ENCODE results near the gene MT1A.
A peak's percentile ranks its signal among the peaks of the same experiment; 100 is the strongest.
"Not testable (repeated sequence)": the region's sequence is repeated elsewhere in the genome, so short reads cannot be mapped to it uniquely, and the experiment has no call there.

The MT1A gene

GRCh38 chr16:56667581-56668571 is 29.4 kb downstream of the MT1A start, which contains the start of gene MT1G:
TSS of gene MT1G (minus strand) at chr16:56668065. CDS start at chr16:56667993, 72 bp downstream.
- peak; percentile 79 for DNase-seq (ENCODE audit: low read depth)
- TF ChIP-seq MYC (IDR thresholded peaks at IDR 0.05; ENCODE audit: low read depth, low read length) (no peak), POLR2A (IDR thresholded peaks at IDR 0.05; ENCODE audit: extremely low read depth, insufficient read length) (no peak), CTCF (IDR thresholded peaks at IDR 0.05; ENCODE audit: low read depth, low read length) (no peak)
- TF ChIP-seq, protein P1, sequence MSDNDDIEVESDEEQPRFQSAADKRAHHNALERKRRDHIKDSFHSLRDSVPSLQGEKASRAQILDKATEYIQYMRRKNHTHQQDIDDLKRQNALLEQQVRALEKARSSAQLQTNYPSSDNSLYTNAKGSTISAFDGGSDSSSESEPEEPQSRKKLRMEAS (IDR thresholded peaks at IDR 0.05; ENCODE audit: low read depth, low read length): no peak
- H3K4me3 ChIP-seq (ENCODE audit: low read depth, low read length): peak within 1 kb of the TSS; percentile 62

- no peak for DNase-seq (ENCODE audit: low read depth)
- TF ChIP-seq, protein P1 (IDR thresholded peaks at IDR 0.05; ENCODE audit: low read depth, low read length): no peak
- TF ChIP-seq MYC (IDR thresholded peaks at IDR 0.05; ENCODE audit: low read depth, low read length): no peak
- TF ChIP-seq POLR2A (IDR thresholded peaks at IDR 0.05; ENCODE audit: extremely low read depth, insufficient read length): no peak
- TF ChIP-seq CTCF (IDR thresholded peaks at IDR 0.05; ENCODE audit: low read depth, low read length): no peak
- no peak within 1 kb of the TSS for H3K4me3 ChIP-seq (ENCODE audit: low read depth, low read length)
These were observed 30.8 kb downstream of the MT1A start, which contains the start of gene MT1H for GRCh38 chr16:56669005-56669839. TSS of gene MT1H (plus strand) at chr16:56669814. CDS start at chr16:56669885, 71 bp downstream.

DNA sequence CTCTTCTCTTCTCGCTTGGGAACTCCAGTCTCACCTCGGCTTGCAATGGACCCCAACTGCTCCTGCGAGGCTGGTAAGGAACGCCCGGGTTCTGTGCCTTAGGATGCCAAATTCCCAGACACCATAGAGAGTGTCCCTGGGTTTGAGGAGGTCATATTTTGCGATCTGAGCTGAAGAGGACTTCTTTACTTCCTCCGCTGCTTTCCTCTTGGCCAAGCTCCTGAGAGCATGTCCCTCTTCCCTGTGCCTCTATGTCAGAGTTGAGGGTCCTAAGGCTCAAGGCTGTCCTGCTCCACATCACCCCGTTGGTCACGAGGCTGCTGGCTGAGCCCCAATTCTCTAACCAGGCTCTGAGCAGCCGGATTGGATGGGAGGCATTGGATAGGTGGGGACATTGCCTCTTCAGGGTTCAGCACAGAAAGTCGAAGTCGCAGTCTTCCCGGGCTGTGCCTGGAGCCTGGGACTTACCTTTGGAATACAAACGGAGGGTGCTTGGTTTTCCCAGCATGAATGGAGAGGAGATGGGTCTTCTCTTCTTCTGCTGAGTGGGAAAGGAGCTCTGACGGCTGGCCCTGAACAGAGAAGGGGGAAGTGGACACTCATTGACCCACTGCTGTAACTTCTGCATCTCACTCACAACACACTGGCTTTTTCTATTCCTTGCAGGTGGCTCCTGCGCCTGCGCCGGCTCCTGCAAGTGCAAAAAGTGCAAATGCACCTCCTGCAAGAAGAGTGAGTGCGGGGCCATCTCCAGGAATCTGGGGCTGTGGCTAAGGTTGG is 31.6 kb downstream of the MT1A start:
- no peak for TF ChIP-seq CTCF (IDR thresholded peaks at IDR 0.05; ENCODE audit: low read depth, low read length)
- TF ChIP-seq, protein P1 (IDR thresholded peaks at IDR 0.05; ENCODE audit: low read depth, low read length): no peak
- no peak for TF ChIP-seq POLR2A (IDR thresholded peaks at IDR 0.05; ENCODE audit: extremely low read depth, insufficient read length)
- TF ChIP-seq MYC (IDR thresholded peaks at IDR 0.05; ENCODE audit: low read depth, low read length): no peak
- H3K4me3 ChIP-seq (ENCODE audit: low read depth, low read length): no peak overlapping the region

GRCh38 chr16:56670620-56670934 is 32.1 kb downstream of the MT1A start:
- DNase-seq (ENCODE audit: low read depth): no peak
- TF ChIP-seq POLR2A (IDR thresholded peaks at IDR 0.05; ENCODE audit: extremely low read depth, insufficient read length) (no peak), CTCF (IDR thresholded peaks at IDR 0.05; ENCODE audit: low read depth, low read length) (no peak), MYC (IDR thresholded peaks at IDR 0.05; ENCODE audit: low read depth, low read length) (no peak)
- TF ChIP-seq, protein P1 (IDR thresholded peaks at IDR 0.05; ENCODE audit: low read depth, low read length): no peak
- no peak overlapping the region for H3K4me3 ChIP-seq (ENCODE audit: low read depth, low read length)

More for the DNA sequence above, 31.6 kb downstream of the MT1A start:
- no peak for DNase-seq (ENCODE audit: low read depth)

DNA sequence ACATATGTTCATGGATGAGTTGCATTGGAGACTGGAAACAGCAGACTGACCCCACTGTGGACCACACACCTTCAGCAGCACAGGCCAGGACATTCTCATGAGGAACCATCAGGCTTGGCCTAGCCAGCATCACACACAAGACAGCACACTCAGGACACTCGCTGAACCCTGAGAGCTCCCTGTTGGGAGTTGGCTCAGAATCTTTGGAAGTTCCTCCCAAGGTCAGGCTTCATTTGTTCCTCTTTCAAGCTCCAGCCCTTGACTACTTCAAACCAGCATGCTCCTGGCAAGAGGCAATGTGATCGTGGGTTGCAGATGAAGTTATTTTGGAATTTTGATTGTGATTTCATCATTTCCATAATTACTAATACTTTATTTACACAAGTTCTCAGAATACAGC is 33.2 kb downstream of the MT1A start:
- not testable (repeated sequence) for DNase-seq (ENCODE audit: low read depth); H3K4me3 ChIP-seq (ENCODE audit: low read depth, low read length)

- not testable (repeated sequence) for H3K4me3 ChIP-seq (ENCODE audit: low read depth, low read length)
These were observed 33.7 kb downstream of the MT1A start for GRCh38 chr16:56672171-56672570.

More at GRCh38 chr16:56672171-56672570, 33.7 kb downstream of the MT1A start:
- DNase-seq (ENCODE audit: low read depth): not testable (repeated sequence)
